Ovary (tissue), 3 donors: ENCODE data around the gene PANK4.

Source experiments
- CTCF ChIP-seq, 3 donors: fragments of 450-650 bp in 2 of 3; fragments of 200-600 bp in 1 of 3; IDR thresholded peaks; one replicate each; pipeline versions ENCODE4 v1.5.1 to v1.8.0; 2016 to 2022; ENCODE audit warnings: antibody characterized with exemption in 3 of 3, mild to moderate bottlenecking in 1 of 3
- EP300 ChIP-seq: sonication (generic); formaldehyde crosslinking; IDR thresholded peaks from one replicate; pipeline ENCODE4 v1.6.1; 2017; ENCODE audit warnings: antibody characterized with exemption
- donor health status: DM: no; HTN: no; CAD: no.

- TF ChIP-seq CTCF (IDR thresholded peaks at IDR 0.05) = no peak
- TF ChIP-seq EP300 = no peak
Measured at GRCh38 chr1:2563205-2563604, 36.8 kb upstream of the PANK4 start.
